Smooth muscle cell (in vitro differentiated cells): ENCODE data around the gene TM6SF1. TPM values are rescaled to one million over a fixed set of nuclear protein-coding genes. Genes with fewer than 3 reads are reported as not detected.

Experiments
- DNase-seq: peaks from one replicate; lab custom pipeline; 2025; ENCODE audit not compliant: unreplicated experiment; lab: John Stamatoyannopoulos, UW
- H2AFZ ChIP-seq: fragments of 200-600 bp; sonication (generic); 2 replicates; pipeline ENCODE4 v1.6.0; 2016; ENCODE audit warnings: antibody characterized with exemption, low read depth, mild to moderate bottlenecking
- H3F3A ChIP-seq: fragments of 200-600 bp; sonication (generic); 2 replicates; pipeline ENCODE4 v1.6.0; 2017; ENCODE audit warnings: antibody characterized with exemption, low read depth
- H3K27ac ChIP-seq: fragments of 200-600 bp; sonication (generic); 2 replicates; pipeline ENCODE4 v1.5.1; 2016; ENCODE audit warnings: low read depth, mild to moderate bottlenecking
- H3K27me3 ChIP-seq: fragments of 200-600 bp; sonication (generic); 2 replicates; pipeline ENCODE4 v1.6.1; 2016; ENCODE audit warnings: low read depth, mild to moderate bottlenecking
- H3K36me3 ChIP-seq: fragments of 200-600 bp; sonication (generic); 2 replicates; pipeline ENCODE4 v1.5.1; 2016; ENCODE audit warnings: low read depth
- H3K4me1 ChIP-seq: fragments of 200-600 bp; sonication (generic); 2 replicates; pipeline ENCODE4 v1.5.1; 2016; ENCODE audit warnings: low read depth
- H3K4me2 ChIP-seq: fragments of 200-600 bp; sonication (generic); 2 replicates; pipeline ENCODE4 v1.6.0; 2016; ENCODE audit warnings: mild to moderate bottlenecking
- H3K4me3 ChIP-seq: fragments of 200-600 bp; sonication (generic); 2 replicates; pipeline ENCODE4 v1.5.1; 2016; ENCODE audit warnings: mild to moderate bottlenecking
- H3K79me2 ChIP-seq: fragments of 200-600 bp; sonication (generic); 2 replicates; pipeline ENCODE4 v1.6.0; 2016; ENCODE audit warnings: low read depth, mild to moderate bottlenecking
- H3K9ac ChIP-seq: fragments of 200-600 bp; sonication (generic); 2 replicates; pipeline ENCODE4 v1.6.0; 2016; ENCODE audit warnings: low read depth
- H3K9me3 ChIP-seq: fragments of 200-600 bp; sonication (generic); replicated peaks from 2 replicates; pipeline ENCODE4 v1.5.1; 2016; ENCODE audit warnings: low read depth
- H4K20me1 ChIP-seq: fragments of 200-600 bp; sonication (generic); 2 replicates; pipeline ENCODE4 v1.6.0; 2016; ENCODE audit warnings: low read depth
- CTCF ChIP-seq: fragments of 200-600 bp; sonication (generic); IDR thresholded peaks from 2 replicates; pipeline ENCODE4 v1.5.1; 2017; ENCODE audit warnings: borderline replicate concordance, mild to moderate bottlenecking, antibody characterized with exemption; ENCODE audit not compliant: insufficient read depth, poor library complexity, severe bottlenecking
- WGBS: methylation state at CpG from one replicate; pipeline ENCODE4 v1.1.7; 2016; ENCODE audit warnings: low lambda C conversion rate; 5-methylcytosine and 5-hydroxymethylcytosine counted together
- polyA plus RNA-seq: library from polyadenylated mRNA; unstranded; fragments of >200 nt; fragmentation: Nextera tagmentation; extraction: Ambion mirVana; gene quantifications from 2 replicates; pipeline ENCODE4 v1.2.1, GENCODE V29; 2016
- total RNA-seq: library from RNA; depleted of rRNA; stranded (reverse); fragments of >200 nt; gene quantifications from 2 replicates; pipeline ENCODE4 v1.2.3, GENCODE V29; 2014

TM6SF1 gene
- total and polyA plus RNA-seq, 2 experiments from 2014 or later: 1.5 TPM; not detected in 1

GRCh38 chr15:83112233-83112955, 4.9 kb downstream of the TM6SF1 start:
- Histone ChIP-seq H3K27ac (no peak overlapping the region), H3K4me3 (no peak overlapping the region), H3F3A (no peaks in the 10 kb centered on the region), H3K27me3 (peaks cover 35% of the 10 kb centered on the region), H3K4me2 (no peak overlapping the region), H3K4me1 (peaks cover 4% of the 10 kb centered on the region), H3K36me3 (no peaks in the 10 kb centered on the region), H3K9me3 (no peaks in the 10 kb centered on the region), H3K79me2 (no peaks in the 10 kb centered on the region), H4K20me1 (no peaks in the 10 kb centered on the region), H3K9ac (no peak overlapping the region), H2AFZ (no peak overlapping the region)
- TF ChIP-seq CTCF: no peak
- no peak for DNase-seq
- 73% methylated on average over 8 of the region's 8 CpGs for WGBS

DNA sequence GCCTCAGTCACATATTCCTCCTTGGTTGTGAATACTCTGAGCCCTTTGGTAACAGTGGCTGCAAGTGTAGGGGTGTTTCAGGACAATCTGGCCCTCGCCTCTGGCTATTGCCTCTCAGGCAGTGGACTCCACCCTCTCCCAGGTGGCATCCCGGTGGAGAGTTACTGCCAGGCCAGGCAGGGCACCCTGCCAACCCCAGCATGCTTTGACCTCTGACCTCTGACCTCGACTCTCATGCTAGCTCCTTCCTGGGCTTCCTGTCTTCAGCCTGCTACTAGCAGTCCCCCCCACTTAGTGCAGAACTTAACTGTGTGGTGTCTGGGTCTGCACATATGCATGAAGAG, 5.5 kb downstream of the TM6SF1 start:
- H4K20me1 ChIP-seq: no peaks in the 10 kb centered on the region
- TF ChIP-seq CTCF: no peak
- no peak for DNase-seq
- peaks cover 30% of the 10 kb centered on the region for H3K27me3 ChIP-seq
- no peaks in the 10 kb centered on the region for H3K9me3 ChIP-seq
- H3K9ac ChIP-seq: no peak overlapping the region
- no peak overlapping the region for H3K4me3 ChIP-seq
- H3K4me1 ChIP-seq: peaks cover under 1% of the 10 kb centered on the region
- H3K79me2 ChIP-seq: no peaks in the 10 kb centered on the region
- H3K36me3 ChIP-seq: no peaks in the 10 kb centered on the region
- H3K27ac ChIP-seq: no peak overlapping the region
- 93% methylated on average over 3 of the region's 3 CpGs for WGBS
- H3F3A ChIP-seq: no peaks in the 10 kb centered on the region
- H2AFZ ChIP-seq: no peak overlapping the region
- no peak overlapping the region for H3K4me2 ChIP-seq

DNA sequence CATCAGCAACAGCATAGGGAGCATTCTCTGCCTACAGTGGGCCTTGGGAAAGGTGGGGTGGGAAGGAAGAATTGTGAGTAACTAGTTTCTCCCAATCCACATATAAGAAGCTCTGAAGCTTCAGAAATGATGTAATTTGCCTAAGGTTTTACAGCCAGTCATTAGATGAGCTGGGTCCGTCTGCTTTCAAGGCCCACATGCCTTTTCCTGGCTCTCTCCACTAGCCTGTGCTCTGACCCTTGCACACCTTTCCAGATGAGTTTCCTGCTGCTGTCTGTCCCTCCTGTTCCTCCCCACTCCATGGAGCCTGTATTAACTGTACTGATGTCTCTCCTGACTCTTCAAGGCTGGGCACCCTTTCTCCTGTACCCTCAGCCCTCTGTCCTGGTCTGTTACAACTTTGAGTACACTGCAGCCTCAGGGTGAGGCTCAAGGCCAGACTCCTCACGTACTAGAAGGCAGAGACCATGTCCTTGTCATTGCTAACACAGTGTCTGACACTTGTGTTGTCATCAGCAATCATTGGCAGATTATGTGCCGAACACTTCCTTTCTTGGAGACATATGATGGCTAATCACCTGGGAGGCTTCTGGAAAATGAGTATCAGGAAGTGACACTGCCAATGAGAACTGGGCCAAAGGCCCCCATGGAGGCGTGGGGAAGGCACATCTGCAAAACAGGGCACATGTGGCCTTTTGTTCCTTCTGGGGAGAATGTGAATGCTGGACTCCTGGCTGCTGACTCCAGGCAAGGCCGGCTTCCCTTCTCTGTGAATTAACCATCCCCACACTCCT, 6.6 kb downstream of the TM6SF1 start:
- Histone ChIP-seq H3K36me3 (no peaks in the 10 kb centered on the region), H3K9me3 (no peaks in the 10 kb centered on the region), H3K4me1 (no peaks in the 10 kb centered on the region), H2AFZ (no peak overlapping the region), H3K27me3 (peaks cover 18% of the 10 kb centered on the region), H3F3A (no peaks in the 10 kb centered on the region), H3K79me2 (no peaks in the 10 kb centered on the region), H3K4me2 (no peak overlapping the region), H4K20me1 (no peaks in the 10 kb centered on the region), H3K27ac (no peak overlapping the region), H3K4me3 (no peak overlapping the region), H3K9ac (no peak overlapping the region)
- no peak for TF ChIP-seq CTCF
- 89% methylated on average over 5 of the region's 5 CpGs for WGBS
- DNase-seq: no peak
